ENCODE results near the gene SMIM17. TPM values are rescaled to one million over a fixed set of nuclear protein-coding genes. Genes with fewer than 3 reads are reported as not detected.

SMIM17 gene
- total RNA-seq, 6 donors from 2014 or later: 0.29 to 0.30 TPM; not detected in 4

DNA sequence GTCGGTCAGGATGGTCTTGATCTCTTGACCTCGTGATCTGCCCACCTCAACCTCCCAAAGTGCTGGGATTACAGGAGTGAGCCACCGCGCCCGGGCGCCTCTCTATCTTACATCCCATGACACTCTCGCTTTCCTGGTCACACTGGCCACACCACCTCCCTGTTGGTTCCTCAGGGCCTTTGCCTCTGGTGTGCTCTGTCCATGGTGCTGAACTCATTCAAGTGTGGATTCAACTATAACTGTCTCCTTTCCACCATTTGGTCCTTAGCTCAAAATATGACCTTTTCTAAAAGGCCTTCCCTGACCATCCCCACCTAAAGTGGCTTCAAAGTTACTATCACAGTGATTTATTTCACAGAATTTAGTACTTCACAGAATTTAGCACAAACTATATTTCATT is 3.7 kb upstream of the SMIM17 start:
- TF ChIP-seq, protein P1, sequence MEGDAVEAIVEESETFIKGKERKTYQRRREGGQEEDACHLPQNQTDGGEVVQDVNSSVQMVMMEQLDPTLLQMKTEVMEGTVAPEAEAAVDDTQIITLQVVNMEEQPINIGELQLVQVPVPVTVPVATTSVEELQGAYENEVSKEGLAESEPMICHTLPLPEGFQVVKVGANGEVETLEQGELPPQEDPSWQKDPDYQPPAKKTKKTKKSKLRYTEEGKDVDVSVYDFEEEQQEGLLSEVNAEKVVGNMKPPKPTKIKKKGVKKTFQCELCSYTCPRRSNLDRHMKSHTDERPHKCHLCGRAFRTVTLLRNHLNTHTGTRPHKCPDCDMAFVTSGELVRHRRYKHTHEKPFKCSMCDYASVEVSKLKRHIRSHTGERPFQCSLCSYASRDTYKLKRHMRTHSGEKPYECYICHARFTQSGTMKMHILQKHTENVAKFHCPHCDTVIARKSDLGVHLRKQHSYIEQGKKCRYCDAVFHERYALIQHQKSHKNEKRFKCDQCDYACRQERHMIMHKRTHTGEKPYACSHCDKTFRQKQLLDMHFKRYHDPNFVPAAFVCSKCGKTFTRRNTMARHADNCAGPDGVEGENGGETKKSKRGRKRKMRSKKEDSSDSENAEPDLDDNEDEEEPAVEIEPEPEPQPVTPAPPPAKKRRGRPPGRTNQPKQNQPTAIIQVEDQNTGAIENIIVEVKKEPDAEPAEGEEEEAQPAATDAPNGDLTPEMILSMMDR (IDR thresholded peaks at IDR 0.05): no peak
- TF ChIP-seq POLR2A (IDR thresholded peaks at IDR 0.05): no peak
- TF ChIP-seq POLR2AphosphoS5 (IDR thresholded peaks at IDR 0.05): no peak
- TF ChIP-seq EP300 (IDR thresholded peaks at IDR 0.05): no peak
- no peaks in the 10 kb centered on the region for H3K4me1 ChIP-seq
- WGBS, 2 donors: 41 to 45% methylated on average over 7 of the region's 7 CpGs
- no peaks in the 10 kb centered on the region for H3K36me3 ChIP-seq
- H3K4me3 ChIP-seq: no peak overlapping the region
- peaks cover 0 to 10% (median 5%) of the 10 kb centered on the region in 4 donors for H3K27me3 ChIP-seq
- H3K9me3 ChIP-seq: peaks cover 0 to 36% (median 33%) of the 10 kb centered on the region in 4 donors
- H3K27ac ChIP-seq: no peak overlapping the region
- DNase-seq (no peak), ATAC-seq (ENCODE audit: low FRiP score in 2 of 2) (no peak)

DNA sequence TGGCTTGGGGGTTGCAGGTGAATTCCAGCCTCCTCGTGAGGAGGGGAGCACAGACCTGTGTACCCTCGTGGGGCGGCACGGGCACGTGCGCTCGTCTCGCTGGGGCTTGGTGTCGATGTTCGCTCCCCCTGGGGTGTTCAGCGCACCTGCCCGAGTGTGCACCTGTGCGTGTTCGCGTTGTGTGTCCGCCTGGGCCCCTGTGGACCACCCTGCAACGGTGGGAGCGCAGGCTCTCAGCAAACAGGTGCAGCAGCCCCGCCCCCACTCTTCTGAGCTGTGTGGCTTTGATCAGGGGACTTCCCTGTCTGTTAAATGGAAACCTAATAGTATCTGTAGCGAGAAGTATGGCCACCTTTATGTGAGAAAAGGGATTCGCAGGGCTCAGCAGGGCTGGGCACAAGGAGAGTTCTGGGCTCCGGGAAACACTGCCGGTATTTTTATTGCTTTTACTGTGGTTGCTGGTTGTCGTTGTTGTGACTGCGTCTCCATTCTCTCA is 549 bp downstream of the SMIM17 start:
- no peak for ATAC-seq (ENCODE audit: low FRiP score in 2 of 2)

DNA sequence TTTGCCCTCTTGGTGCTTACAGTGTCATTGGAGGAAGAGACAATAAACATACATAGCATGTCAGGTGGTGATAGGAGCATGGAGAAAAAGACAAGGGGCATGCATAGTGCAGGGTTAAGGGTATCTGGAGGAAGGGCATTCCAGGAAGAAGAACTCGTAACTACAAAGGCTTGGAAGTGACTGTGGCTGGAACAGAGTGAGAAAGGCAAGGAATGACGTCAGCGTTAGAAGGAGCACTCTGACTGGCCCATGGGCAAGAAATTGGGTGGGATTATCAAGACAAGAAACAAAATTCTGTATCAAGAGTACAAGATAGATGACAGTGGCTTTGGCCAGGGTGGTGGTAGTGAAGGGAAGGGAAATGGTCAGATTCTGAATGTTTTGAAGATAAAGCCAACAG is 11.2 kb downstream of the SMIM17 start:
- 75 to 76% methylated on average over 3 of the region's 3 CpGs for WGBS, 2 donors
- no peak for DNase-seq
- ATAC-seq (ENCODE audit: low FRiP score in 2 of 2): no peak
- no peaks in the 10 kb centered on the region for H3K4me1 ChIP-seq
- no peaks in the 10 kb centered on the region for H3K27me3 ChIP-seq
- TF ChIP-seq POLR2AphosphoS5 (IDR thresholded peaks at IDR 0.05) (no peak), EP300 (IDR thresholded peaks at IDR 0.05) (no peak)
- TF ChIP-seq, protein P1 (IDR thresholded peaks at IDR 0.05): no peak
- peaks cover 0 to 5% (median 2%) of the 10 kb centered on the region in 4 donors for H3K9me3 ChIP-seq
- H3K27ac ChIP-seq: no peak overlapping the region
- no peak overlapping the region for H3K4me3 ChIP-seq
- no peaks in the 10 kb centered on the region for H3K36me3 ChIP-seq

More for the DNA sequence above, 549 bp downstream of the SMIM17 start:
- TF ChIP-seq POLR2AphosphoS5 (IDR thresholded peaks at IDR 0.05) (no peak), EP300 (IDR thresholded peaks at IDR 0.05) (no peak), POLR2A (IDR thresholded peaks at IDR 0.05) (no peak)
- TF ChIP-seq, protein P1 (IDR thresholded peaks at IDR 0.05): no peak
- WGBS, 2 donors: 15 to 27% methylated on average over 13 to 23 of the region's 25 CpGs
- no peak for DNase-seq
- Histone ChIP-seq H3K4me3 (no peak overlapping the region), H3K27ac (no peak overlapping the region), H3K27me3 (peaks cover 0 to 10% (median 5%) of the 10 kb centered on the region in 4 donors), H3K36me3 (no peaks in the 10 kb centered on the region), H3K9me3 (peaks cover 0 to 30% (median 23%) of the 10 kb centered on the region in 4 donors), H3K4me1 (no peaks in the 10 kb centered on the region)

DNA sequence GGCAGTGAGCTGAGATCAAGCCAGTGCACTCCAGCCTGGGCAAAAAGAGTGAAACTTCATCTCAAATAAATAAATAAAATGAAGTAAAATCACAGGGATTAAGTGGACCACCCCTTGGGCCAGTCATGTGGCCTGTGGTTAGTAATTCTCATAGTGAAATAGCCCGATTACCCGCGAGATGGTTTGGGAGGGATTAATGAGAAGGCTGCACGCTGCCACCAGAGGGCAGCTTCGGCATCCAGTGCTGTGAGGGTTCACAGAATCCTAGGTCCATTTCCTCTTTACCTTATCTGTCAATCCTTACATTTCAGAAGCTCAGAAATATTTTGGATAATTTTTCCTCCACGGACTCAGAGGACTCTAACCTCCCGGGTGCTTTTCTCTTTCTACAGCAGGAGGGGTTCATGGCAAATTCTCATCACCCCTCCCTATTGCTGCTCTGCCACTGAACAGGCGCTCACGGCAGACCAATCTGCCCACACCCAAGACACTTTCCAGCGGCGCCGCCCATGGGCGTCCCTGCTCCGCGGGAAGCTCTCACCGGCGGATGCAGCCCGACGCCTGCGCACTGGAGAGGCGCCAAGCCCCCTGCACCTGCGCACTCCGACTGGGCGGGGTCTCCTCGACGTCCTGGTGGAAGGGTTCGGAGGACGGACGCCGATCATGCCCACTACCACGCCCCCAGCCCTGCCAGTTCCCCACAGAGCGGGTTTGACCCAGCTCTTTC is 17.6 kb downstream of the SMIM17 start:
- Histone ChIP-seq H3K36me3 (peaks cover 0 to 26% (median 17%) of the 10 kb centered on the region in 4 donors), H3K27me3 (no peaks in the 10 kb centered on the region), H3K4me3 (peak overlapping the region in 2 of 4 donors; percentile 2 to 11), H3K4me1 (no peaks in the 10 kb centered on the region), H3K27ac (peak overlapping the region in 1 of 4 donors; percentile 23), H3K9me3 (peaks cover 0 to 26% (median 16%) of the 10 kb centered on the region in 4 donors)
- DNase-seq (peak in 1 of 2 donors; percentile 78), ATAC-seq (ENCODE audit: low FRiP score in 2 of 2) (peak in 1 of 2 donors; percentile 26)
- WGBS, 2 donors: 17 to 26% methylated on average over 22 to 29 of the region's 32 CpGs
- TF ChIP-seq, protein P1 (IDR thresholded peaks at IDR 0.05): peak in 1 of 6 experiments; percentile 6
- TF ChIP-seq POLR2AphosphoS5 (IDR thresholded peaks at IDR 0.05) (no peak), POLR2A (IDR thresholded peaks at IDR 0.05) (no peak)

Measured in upper lobe of left lung (tissue), 6 donors.